Calu3 (cell line): ENCODE results near the gene TRAF2. TPM values are rescaled to one million over a fixed set of nuclear protein-coding genes. Genes with fewer than 3 reads are reported as not detected.

Experiments used
- BruUV-seq: library from RNA; stranded (reverse); fragments of 400-500 nt; replicated peaks from 2 replicates; lab custom pipeline; 2021; lab: Mats Ljungman, UMichigan
- CTCF ChIA-PET: fragments of 300-600 bp; sonication (Branson Sonifier 250); formaldehyde crosslinking; loops from one replicate; lab custom pipeline; 2022; ENCODE audit warnings: antibody characterized with exemption; lab: Charles Lee
- DNase-seq: peaks from one replicate; pipeline ENCODE4 v3.0.0; 2022
- H3K27ac Mint-ChIP-seq: one replicate; pipeline ENCODE4 v1.8.0; 2022; ENCODE audit warnings: mixed read lengths; ENCODE audit not compliant: unreplicated experiment
- H3K27me3 Mint-ChIP-seq: one replicate; pipeline ENCODE4 v1.8.0; 2022; ENCODE audit warnings: mixed read lengths; ENCODE audit not compliant: unreplicated experiment
- H3K36me3 Mint-ChIP-seq: one replicate; pipeline ENCODE4 v1.8.0; 2022; ENCODE audit warnings: mild to moderate bottlenecking, moderate library complexity, mixed read lengths; ENCODE audit not compliant: insufficient read depth, unreplicated experiment
- H3K4me1 Mint-ChIP-seq: one replicate; pipeline ENCODE4 v1.8.0; 2022; ENCODE audit warnings: mild to moderate bottlenecking, low read depth, mixed read lengths; ENCODE audit not compliant: unreplicated experiment
- H3K4me3 Mint-ChIP-seq: one replicate; pipeline ENCODE4 v1.8.0; 2022; ENCODE audit warnings: mild to moderate bottlenecking, low read depth, moderate library complexity, mixed read lengths; ENCODE audit not compliant: unreplicated experiment
- H3K9me3 Mint-ChIP-seq: one replicate; pipeline ENCODE4 v1.8.0; 2022; ENCODE audit warnings: low read depth, mixed read lengths; ENCODE audit not compliant: unreplicated experiment
- intact Hi-C: fragments of 100-400 bp; cut with micrococcal nuclease; formaldehyde crosslinking; loops from one replicate; pipeline ENCODE4 v1.10.0; 2022; ENCODE audit not compliant: unreplicated experiment
- total RNA-seq: library from RNA; stranded (reverse); gene quantifications from 2 replicates; pipeline ENCODE4 v1.2.3, GENCODE V29; 2022
- TF ChIP-seq, protein P1 (sequence below): fragments of 200-600 bp; IDR thresholded peaks from one replicate; pipeline ENCODE4 v1.8.0; 2022; ENCODE audit warnings: antibody characterized with exemption; ENCODE audit not compliant: unreplicated experiment

Gene TRAF2
- total RNA-seq, 1 experiment from 2014 or later = 50.5 TPM

DNA sequence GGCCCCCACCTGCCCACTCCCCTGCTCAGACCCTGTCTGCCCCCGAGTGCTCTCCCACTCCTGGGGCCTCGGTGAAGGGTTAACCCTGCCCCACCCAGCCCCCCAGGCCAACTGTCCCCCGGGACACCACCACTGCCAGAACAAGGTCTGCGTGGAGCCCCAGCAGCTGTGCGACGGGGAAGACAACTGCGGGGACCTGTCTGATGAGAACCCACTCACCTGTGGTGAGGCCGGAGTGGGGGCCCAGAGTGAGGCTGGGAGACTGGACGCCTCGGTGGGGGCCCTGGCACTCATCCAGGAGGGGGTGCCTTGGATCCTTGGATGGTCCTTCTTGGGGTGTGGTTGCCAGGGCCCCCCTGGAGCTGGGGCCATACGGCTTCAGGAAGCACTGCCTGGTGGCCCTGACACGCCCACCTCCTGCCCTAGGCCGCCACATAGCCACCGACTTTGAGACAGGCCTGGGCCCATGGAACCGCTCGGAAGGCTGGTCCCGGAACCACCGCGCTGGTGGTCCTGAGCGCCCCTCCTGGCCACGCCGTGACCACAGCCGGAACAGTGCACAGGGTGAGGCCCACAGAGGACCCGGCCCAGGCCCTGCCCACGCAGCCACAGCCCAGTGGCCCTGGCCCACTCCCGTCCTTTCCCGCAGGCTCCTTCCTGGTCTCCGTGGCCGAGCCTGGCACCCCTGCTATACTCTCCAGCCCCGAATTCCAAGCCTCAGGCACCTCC lies 32.0 kb upstream of the TRAF2 start:
- TF ChIP-seq, protein P1, sequence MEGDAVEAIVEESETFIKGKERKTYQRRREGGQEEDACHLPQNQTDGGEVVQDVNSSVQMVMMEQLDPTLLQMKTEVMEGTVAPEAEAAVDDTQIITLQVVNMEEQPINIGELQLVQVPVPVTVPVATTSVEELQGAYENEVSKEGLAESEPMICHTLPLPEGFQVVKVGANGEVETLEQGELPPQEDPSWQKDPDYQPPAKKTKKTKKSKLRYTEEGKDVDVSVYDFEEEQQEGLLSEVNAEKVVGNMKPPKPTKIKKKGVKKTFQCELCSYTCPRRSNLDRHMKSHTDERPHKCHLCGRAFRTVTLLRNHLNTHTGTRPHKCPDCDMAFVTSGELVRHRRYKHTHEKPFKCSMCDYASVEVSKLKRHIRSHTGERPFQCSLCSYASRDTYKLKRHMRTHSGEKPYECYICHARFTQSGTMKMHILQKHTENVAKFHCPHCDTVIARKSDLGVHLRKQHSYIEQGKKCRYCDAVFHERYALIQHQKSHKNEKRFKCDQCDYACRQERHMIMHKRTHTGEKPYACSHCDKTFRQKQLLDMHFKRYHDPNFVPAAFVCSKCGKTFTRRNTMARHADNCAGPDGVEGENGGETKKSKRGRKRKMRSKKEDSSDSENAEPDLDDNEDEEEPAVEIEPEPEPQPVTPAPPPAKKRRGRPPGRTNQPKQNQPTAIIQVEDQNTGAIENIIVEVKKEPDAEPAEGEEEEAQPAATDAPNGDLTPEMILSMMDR = no peak
- no peak for DNase-seq
- H3K27ac Mint-ChIP-seq = no peak overlapping the region
- H3K4me1 Mint-ChIP-seq = no peaks in the 10 kb centered on the region
- no TSS peak for BruUV-seq
- H3K27me3 Mint-ChIP-seq = no peaks in the 10 kb centered on the region
- no peaks in the 10 kb centered on the region for H3K9me3 Mint-ChIP-seq
- CTCF ChIA-PET = no interaction called here
- intact Hi-C loops = no loop called here
- no peak overlapping the region for H3K4me3 Mint-ChIP-seq
- H3K36me3 Mint-ChIP-seq = peaks cover 38% of the 10 kb centered on the region

- CTCF ChIA-PET = no interaction called here
- no peak for DNase-seq
- H3K27ac Mint-ChIP-seq = no peak overlapping the region
Observed at GRCh38 chr9:136854842-136855460, 31.4 kb upstream of the TRAF2 start.

DNA sequence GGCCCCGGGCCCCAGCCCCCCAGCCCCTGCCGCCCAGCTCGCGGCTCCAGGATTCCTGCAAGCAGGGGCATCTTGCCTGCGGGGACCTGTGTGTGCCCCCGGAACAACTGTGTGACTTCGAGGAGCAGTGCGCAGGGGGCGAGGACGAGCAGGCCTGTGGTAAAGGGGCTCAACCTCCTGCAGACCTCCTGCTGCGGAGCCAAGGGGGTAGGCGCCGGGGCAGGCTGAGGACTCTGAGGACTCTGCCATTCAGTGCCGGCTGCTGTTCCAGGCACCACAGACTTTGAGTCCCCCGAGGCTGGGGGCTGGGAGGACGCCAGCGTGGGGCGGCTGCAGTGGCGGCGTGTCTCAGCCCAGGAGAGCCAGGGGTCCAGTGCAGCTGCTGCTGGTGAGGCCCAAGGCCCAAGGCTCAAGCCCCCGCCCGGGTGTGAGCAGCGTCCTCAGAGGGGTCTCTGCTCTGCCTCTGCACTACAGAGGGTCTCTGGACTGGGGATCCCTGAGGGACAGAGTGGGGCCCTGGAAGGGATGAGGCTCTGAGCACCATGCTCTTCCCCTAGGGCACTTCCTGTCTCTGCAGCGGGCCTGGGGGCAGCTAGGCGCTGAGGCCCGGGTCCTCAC lies 30.7 kb upstream of the TRAF2 start:
- no peaks in the 10 kb centered on the region for H3K27me3 Mint-ChIP-seq
- TF ChIP-seq, protein P1 = no peak
- no peaks in the 10 kb centered on the region for H3K9me3 Mint-ChIP-seq
- intact Hi-C loops = no loop called here
- H3K27ac Mint-ChIP-seq = no peak overlapping the region
- H3K4me1 Mint-ChIP-seq = no peaks in the 10 kb centered on the region
- CTCF ChIA-PET = no interaction called here
- DNase-seq = no peak
- H3K4me3 Mint-ChIP-seq = no peak overlapping the region
- peaks cover 28% of the 10 kb centered on the region for H3K36me3 Mint-ChIP-seq
- BruUV-seq = no TSS peak

More at GRCh38 chr9:136854842-136855460, 31.4 kb upstream of the TRAF2 start:
- TF ChIP-seq, protein P1 = no peak
- Mint-ChIP-seq H3K27me3 (no peaks in the 10 kb centered on the region), H3K4me1 (no peaks in the 10 kb centered on the region), H3K4me3 (no peak overlapping the region), H3K9me3 (no peaks in the 10 kb centered on the region), H3K36me3 (peaks cover 34% of the 10 kb centered on the region)
- intact Hi-C loops = no loop called here
- no TSS peak for BruUV-seq

DNA sequence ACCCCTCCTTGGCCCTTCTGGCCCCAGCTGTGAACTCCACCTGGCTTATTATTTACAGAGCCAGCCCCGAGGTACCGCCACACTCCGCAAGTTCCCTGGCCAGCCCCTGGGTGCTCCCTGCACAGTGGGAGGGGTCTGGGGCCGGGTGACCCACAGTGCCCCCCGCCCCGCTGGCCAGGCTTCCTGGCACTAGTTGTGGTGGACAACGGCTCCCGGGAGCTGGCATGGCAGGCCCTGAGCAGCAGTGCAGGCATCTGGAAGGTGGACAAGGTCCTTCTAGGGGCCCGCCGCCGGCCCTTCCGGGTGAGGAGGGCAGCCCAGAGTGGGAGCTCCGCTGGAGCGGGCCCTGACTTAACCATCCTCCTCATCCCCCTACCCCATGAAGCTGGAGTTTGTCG lies 30.2 kb upstream of the TRAF2 start:
- Mint-ChIP-seq H3K4me3 (no peak overlapping the region), H3K27ac (no peak overlapping the region), H3K9me3 (no peaks in the 10 kb centered on the region), H3K4me1 (no peaks in the 10 kb centered on the region), H3K36me3 (peaks cover 23% of the 10 kb centered on the region), H3K27me3 (no peaks in the 10 kb centered on the region)
- intact Hi-C loops = no loop called here
- no TSS peak for BruUV-seq
- no peak for DNase-seq
- TF ChIP-seq, protein P1 = no peak
- CTCF ChIA-PET = no interaction called here
